GM21786 (cell line): ENCODE data around the gene TRAFD1.

ENCODE experiments used
- ATAC-seq: cut with Tn5 transposase; IDR thresholded peaks from one replicate; pipeline ENCODE4 v1.9.1; 2021; ENCODE audit not compliant: unreplicated experiment

TRAFD1 gene

GRCh38 chr12:112175361-112176155 is 50.2 kb downstream of the TRAFD1 start:
- no peak for ATAC-seq

- ATAC-seq: no peak
These were observed 51.1 kb downstream of the TRAFD1 start for GRCh38 chr12:112176321-112177010.

- ATAC-seq: no peak
These were observed 53.4 kb downstream of the TRAFD1 start for GRCh38 chr12:112178796-112179195.

DNA sequence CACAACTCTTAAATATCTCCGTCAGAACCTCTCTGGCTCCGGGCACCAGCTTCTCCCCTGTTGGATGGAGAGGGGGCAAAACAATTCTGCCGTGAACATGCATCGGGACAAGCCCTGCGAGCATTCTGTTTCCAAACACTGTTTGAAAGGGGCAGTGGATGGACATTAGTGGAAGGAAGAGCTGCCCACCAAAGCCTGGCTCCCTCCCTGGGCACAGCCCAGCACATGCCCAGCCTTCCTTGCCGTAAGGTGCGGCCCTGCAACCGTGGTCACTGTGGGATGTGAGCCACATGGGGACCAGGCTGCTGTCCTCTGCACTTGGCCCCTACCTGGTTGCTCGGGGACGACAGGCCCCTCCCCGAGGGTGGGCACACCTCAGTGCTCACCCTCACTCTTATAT is 54.0 kb downstream of the TRAFD1 start:
- ATAC-seq: no peak

GRCh38 chr12:112179916-112180315 is 54.6 kb downstream of the TRAFD1 start:
- no peak for ATAC-seq

DNA sequence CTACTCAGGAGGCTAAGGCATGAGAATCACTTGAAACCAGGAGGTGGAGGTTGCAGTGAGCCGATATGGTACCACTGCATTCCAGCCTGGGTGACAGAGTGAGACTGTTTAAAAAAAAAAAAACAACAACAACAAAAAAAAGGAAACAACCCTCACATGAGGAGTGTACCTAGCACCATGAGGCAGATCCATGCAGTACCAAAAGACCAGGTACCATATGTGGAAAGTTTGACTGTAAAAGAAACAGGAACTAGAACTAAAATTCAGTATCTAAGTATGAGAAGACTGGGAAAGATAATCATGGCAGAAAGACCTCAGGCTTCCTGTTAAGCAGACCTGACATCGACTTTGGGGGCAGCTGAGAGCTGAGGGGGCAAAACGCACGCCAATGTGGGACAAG is 55.1 kb downstream of the TRAFD1 start:
- no peak for ATAC-seq

GRCh38 chr12:112182499-112182898 is 57.1 kb downstream of the TRAFD1 start:
- no peak for ATAC-seq

DNA sequence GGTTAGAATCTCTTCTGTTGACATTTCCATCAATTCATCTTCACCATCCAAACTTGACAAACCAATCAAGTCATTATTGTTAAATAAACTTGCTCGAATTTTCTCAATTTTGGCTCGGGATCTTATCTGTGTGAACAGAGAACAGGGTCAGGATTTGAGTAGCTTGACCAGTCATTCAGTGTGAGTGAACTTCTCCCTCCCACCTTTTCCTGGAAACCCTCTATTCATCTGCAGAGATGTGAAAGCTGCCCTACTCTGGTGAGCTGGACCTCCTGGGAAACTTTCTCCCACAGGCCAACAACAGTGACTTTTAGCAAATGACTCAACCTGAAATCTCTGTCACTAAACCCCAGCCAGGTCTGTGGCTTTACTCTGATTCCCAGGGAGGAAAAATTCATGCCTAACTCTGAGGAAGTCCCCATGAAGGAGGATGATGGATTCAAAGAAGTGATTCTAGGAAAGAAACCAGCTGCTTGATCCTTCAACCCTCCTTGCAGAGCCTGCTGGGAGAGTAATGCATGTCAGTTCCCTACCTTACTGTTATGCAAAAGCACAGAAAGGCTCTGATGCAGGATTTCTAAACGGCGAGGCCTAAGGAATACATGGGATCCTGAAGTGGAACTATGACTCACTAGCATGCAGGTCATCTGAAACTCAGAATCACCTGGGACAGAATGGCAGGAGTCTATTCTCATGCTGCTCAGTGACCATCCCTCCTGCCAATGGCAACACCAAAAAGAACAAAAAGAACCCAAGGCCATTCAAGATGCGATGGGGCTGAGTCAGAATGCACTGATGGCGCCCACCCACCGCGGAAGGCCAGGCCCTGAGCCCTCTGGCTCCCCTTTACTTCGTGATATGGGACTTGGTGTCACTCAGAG is 58.0 kb downstream of the TRAFD1 start:
- ATAC-seq: no peak

GRCh38 chr12:112184056-112184887 is 58.9 kb downstream of the TRAFD1 start:
- ATAC-seq: no peak

GRCh38 chr12:112185093-112185923 is 59.9 kb downstream of the TRAFD1 start:
- no peak for ATAC-seq

DNA sequence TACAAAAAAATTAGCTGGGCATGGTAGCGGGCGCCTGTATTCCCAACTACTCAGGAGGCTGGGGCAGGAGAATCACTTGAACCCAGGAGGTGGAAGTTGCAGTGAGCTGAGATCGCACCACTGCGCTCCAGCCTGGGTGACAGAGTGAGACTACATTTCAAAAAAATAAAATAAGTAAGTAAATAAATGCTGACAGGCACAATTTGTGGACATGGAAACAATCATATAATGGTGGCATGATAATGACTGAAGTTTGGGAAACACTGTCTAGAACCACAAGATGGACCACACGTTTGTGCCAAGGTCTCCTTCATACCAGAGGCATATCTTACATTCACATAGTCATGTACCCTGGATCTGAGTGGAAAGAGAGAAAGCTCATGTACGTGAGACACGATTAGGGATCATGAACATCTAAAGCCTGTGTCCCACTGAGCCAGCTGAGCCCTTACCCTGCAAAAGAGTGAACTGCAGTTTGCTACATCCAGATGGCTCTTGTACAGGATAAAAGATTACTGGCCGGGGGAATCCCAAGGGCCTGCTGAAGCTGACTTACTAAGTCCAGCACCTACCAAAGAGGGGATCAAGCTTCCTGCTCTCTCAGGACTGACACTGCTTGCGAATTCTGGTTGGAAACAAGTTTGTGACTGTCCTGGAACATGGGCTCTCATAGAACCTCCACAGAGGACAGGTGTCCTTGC is 62.9 kb downstream of the TRAFD1 start:
- no peak for ATAC-seq

DNA sequence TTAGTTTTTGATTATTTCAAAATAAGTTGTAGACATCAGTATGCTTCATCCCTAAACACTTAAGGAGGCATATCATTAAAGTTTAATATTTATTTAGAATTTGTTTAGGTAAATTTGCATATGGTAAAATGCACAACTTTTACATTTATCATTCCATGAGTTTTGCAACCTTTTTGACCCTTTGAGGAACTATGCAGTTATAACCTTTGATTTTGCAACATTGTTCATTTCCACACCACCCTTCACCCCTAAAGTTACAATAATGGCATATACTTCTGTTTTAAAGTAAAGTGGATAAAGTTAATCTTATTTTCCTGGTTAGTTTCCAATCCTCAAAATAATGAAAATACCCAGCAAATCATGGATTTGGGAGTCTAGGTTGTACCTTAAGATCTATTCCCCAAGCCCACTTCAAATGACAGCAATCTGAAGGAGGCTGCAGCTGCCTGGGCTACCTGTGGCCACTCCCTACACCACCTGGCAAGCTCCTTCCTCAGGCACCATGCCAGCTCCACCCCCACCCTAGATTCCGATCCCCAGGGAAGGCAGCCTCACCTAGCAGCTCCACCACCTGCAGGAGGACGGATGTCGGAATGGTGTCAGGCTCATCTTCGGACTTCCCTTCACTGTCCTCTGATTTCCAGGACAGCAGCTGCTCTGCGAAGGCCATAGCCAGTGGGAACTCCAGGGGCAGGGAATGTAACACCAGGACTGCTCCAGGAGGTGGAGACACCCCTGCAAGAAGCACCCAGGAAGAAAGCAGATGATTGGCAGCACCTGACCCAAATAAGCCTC is 65.1 kb downstream of the TRAFD1 start:
- no peak for ATAC-seq

- ATAC-seq: no peak
These were observed 65.8 kb downstream of the TRAFD1 start for GRCh38 chr12:112191201-112191600.

DNA sequence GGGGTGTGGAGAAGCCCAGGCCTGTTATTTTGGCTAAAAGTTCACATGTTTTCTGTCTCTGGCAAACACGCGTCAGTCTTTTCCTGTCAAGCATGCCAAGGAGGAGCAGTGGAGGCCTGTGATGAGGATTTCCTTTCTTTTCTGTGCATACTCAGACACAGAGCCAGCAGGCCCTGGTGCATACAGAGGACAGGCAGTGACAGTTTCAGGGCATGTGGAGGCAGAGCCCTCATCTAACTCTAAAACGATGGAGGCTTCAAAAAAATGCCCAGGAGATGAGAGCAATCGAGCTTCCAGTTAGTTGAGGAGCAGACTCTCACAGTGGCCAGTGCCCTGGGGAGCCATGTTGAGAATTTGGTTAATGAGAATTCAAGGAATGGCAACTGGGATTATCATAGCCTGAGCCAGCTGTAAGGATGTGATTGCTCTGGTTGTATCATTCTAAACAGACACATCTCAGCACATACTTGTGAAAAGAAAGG is 66.5 kb downstream of the TRAFD1 start:
- ATAC-seq: no peak

- ATAC-seq: no peak
These were observed 67.1 kb downstream of the TRAFD1 start for GRCh38 chr12:112192475-112192874.

DNA sequence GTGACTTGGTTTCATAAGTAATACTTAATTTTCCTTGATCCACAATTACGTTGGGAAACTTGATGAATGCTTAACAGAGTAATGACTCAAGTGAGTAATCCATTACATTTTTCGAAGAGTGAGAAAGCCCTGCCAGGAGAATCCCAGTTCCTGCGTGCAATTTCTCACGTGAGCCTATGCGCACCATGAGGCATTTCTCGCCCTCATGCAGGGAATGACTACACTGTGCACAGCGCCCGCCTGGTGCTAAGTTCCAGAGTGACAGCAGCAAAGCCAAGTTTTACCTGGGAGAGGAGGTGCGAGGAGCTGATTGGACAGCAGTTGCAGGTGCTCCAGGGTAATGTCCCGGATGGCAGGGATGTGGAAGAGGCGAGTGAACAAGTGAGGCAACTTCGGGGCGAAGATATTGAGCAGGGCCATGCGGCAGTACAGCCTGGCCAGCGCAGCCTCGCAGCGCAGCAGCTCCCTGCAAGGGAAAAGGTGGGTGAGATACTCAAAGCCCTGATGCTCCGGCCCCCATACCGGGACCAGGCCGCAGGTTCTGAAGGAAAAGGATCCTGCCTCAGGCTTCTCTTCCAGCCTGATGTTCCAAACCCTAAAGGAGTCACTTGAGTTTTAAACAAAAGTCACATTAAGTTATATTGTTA is 69.4 kb downstream of the TRAFD1 start:
- no peak for ATAC-seq

GRCh38 chr12:112196196-112196875 is 71.0 kb downstream of the TRAFD1 start:
- no peak for ATAC-seq
